ENCODE results near the gene CFAP73.

Gene CFAP73

DNA sequence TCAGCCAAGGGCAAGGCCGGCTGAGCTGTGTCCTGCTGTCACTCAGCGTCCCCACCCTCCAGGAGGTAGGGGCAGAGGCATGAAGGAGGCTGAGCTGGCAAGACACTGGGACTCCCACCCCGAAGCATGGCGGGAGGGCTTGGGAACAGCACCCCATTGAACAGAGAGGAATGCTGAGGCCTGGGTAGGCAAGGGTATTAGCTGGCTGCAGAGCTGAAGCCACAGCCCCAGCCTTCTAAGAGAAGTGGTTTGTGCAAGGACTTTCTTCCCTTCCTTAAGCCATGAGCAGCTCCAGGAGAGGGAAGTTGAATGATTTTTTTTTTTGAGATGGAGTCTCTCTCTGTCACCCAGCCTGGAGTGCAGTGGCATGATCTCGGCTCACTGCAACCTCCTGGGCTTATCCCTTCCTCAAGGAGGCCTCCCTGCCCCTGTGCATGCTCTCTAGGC lies 6.6 kb upstream of the CFAP73 start:
- DNase-seq: no peak

- DNase-seq: no peak
These were observed 5.6 kb upstream of the CFAP73 start for GRCh38 chr12:113143959-113144358.

- no peak for DNase-seq
These were observed 4.7 kb upstream of the CFAP73 start for GRCh38 chr12:113144806-113145205.

GRCh38 chr12:113145720-113146551 lies 3.6 kb upstream of the CFAP73 start:
- no peak for DNase-seq

GRCh38 chr12:113146999-113147398 lies 2.5 kb upstream of the CFAP73 start:
- no peak for DNase-seq

GRCh38 chr12:113151655-113152054 lies 2.1 kb downstream of the CFAP73 start:
- no peak for DNase-seq

- no peak for DNase-seq
These were observed 2.8 kb downstream of the CFAP73 start for GRCh38 chr12:113152196-113152834.

DNA sequence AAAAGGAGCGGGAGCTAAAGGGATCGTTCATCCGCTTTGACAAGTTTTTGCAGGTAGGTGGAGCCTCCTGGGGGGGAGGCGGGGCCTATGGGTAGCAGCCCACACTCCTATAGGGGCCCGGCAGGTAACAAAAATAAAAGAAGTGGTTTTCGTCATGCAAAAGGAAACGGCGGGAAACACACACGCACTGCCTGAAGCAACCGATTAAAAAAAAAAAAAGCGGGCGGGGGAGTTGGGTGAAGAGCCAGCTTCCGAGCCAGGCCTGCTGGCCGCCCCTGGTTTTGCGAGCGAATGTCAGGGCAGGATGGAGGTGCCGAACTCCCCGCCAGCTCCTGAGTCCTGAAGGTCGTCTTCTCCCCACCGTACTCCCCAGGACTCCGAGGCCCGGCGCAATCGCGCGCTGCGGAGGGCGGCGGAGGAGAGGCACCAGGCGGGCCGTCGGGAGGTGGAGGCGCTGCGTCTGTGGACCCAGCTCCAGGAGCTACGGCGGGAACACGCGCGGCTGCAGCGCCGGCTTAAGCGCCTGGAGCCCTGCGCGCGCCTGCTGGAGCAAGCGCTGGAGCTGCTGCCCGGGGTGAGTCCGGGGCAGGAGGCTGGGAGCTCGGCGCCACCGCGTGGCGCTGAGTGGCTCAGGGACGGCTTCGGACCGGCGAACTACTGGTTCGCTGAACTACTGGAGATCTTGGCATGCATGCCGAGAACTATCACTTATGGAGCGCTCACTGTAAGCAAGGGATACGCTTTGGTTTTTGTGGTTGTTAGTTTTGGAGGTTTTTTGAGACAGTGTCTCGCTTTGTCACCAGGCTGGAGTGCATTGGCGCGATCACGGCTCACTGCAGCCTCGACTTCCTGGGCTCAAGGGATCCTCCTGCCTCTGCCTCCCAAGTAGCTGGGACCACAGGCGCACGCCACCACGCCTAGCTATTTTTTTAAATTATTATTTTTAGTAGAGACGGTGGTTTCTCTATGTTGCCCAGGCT lies 3.6 kb downstream of the CFAP73 start:
- DNase-seq: peak; percentile 28

DNA sequence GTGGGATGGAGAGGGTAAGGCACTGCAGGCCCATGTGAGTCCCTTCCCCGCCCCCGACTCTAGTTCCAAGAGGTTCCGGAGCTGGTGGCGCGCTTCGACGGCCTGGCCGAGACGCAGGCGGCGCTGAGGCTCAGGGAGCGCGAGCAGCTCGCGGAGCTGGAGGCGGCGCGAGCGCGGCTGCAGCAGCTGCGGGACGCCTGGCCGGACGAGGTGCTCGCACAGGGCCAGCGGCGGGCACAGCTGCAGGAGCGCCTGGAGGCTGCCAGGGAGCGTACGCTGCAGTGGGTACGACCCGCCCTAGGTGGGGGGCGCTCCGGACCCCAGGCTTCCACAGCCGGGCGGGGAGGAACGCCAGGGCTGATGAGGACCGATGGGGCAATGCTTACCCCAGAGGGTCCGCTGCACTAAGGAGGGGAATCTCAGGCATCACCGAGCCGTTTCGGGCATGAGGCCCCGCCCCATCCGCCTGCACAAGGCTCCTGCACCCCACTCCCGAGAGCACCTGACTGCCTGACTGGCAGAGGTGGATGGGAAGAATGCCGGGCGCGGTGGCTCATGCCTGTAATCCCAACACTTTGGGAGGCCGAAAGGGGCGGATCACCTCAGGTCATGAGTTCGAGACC lies 4.9 kb downstream of the CFAP73 start:
- no peak for DNase-seq

DNA sequence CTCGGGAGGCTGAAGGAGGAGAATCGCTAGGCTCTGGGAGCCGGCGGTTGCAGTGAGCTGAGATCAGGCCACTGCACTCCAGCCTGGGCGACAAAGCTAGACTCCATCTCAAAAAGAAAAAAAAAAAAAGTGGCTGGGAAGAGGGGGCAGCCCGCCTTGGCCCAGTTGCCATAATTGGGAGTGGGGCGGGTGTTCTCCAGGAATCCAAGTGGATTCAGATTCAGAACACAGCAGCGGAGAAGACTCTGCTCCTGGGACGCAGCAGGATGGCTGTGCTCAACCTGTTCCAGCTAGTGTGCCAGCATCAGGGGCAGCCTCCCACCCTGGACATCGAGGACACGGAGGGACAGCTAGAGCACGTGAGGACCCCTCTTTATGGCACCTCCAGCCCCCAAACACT lies 5.5 kb downstream of the CFAP73 start:
- no peak for DNase-seq

DNA sequence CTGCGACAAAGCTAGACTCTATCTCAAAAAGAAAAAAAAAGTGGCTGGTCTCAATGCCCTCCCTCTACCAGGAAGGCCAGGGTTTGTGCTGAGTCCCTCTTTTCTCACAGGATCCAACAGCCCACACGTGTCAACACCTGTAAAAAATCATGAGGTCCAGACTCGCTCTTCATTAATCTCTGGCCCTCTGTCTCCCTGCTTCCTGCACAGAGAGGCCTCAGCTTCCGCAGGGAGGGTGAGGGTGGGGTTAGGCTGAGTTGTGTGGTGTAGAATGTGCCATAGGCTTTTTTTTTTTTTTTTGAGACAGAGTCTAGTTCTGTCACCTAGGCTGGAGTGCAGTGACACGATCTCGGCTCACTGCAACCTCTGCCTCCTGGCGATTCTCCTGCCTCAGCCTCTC lies 6.1 kb downstream of the CFAP73 start:
- no peak for DNase-seq

- DNase-seq: no peak
These were observed 7.8 kb downstream of the CFAP73 start for GRCh38 chr12:113157218-113157859.

- DNase-seq: no peak
These were observed 9.1 kb downstream of the CFAP73 start for GRCh38 chr12:113158439-113159203.

DNA sequence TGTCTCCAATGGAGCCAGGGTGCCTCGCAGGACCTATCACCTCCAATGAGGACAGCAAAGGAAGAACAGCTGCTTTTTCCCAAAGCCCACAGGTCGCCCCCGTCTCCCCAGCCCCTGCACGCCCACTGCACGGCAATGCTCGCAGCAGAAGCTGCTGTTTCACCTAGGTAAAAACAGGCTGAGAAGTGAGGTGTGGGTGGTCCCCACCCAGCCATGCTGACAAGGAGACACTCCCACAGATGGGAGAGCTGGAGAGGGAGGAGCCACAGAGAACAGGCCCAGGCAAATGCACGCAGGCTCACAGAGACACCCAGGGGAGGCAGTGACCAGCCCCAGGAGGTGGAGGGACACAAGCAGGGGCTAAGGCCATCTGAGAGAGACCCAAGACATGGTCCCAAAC lies 10.4 kb downstream of the CFAP73 start:
- DNase-seq: no peak

DNA sequence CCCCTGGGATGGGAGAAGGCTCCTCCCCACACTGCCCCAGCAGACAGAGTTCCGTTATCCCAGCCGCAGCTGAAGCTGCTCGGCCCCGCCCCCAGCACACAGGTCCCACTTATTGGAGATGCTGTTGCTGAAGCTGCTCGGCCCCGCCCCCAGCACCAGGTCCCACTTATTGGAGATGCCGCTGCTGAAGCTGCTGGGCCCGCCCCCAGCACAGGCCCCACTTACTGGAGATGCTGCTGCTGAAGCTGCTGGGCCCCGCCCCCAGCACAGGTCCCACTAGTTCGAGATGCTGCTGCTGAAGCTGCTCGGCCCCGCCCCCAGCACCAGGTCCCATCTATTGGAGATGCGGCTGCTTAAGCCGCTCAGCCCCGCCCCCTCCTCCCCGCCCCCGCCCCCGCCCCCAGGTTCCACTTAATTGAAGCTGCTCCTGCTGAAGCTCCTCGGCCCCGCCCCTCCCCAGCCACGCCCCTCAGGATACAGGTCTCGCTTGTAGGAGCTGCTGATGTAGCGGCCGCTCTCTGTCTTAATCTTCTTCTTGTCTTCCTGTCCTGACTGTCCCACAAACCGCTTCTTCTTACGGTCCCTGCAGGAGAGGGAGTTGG lies 12.0 kb downstream of the CFAP73 start:
- no peak for DNase-seq

DNA sequence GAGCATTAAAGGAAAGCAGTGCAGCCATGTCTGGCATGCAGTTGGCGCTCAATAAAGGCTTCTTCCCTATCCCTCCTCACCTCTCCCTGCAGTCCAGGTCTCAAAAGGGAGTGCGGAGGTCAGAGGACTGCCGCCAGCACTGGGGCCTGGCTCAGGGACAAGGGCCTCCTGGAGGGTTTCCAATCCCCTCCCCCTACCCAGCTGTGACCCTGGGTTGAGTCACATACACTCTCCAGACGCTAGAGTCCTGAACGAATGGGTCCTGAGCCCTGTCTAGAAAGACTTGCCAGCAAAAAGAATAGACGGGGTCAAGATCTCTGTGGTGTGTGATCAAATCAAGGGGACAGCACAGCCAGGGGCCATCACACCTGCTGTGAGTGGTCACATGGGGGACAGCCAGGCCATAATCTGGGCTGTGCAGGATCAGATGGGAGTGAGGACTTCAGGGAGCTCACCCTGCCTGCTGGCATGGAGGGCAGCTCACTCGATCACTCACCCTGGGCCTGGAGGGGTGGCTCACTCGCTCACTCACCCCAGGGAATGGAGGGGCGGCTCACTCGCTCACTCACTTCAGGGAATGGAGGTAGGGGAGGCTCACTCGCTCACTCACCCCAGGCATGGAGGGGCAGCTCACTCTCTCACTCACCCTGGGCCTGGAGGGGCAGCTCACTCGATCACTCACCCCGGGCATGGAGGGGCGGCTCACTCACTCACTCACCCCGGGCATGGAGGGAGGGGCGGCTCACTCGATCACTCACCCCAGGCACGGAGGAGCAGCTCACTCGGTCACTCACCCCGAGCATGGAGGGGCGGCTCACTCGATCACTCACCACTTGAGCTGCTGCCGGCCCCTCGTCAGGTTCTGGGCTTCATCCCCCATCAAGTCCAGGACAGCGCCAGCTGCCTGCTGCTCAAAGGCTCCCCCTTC lies 12.8 kb downstream of the CFAP73 start:
- DNase-seq: no peak

GRCh38 chr12:113163030-113163360 lies 13.5 kb downstream of the CFAP73 start:
- DNase-seq: no peak

GRCh38 chr12:113164014-113164413 lies 14.5 kb downstream of the CFAP73 start:
- no peak for DNase-seq

GRCh38 chr12:113165521-113166450 lies 16.3 kb downstream of the CFAP73 start:
- no peak for DNase-seq

Data from NCI-H2029 treated with DMSO at 0.1 percent for 48 hours (cell line).